WERI-Rb-1 (cell line): ENCODE measurements around the gene MTMR1.

Source experiments
- DNase-seq: peaks from one replicate; pipeline ENCODE4 v3.0.0-alpha.2; 2020
- H3K27ac ChIP-seq: fragments of 250-450 bp; sonication (Bioruptor Pico); 2 replicates; pipeline ENCODE4 v1.5.1; 2020; ENCODE audit warnings: mild to moderate bottlenecking, moderate library complexity
- H3K27me3 ChIP-seq: fragments of 250-450 bp; sonication (Bioruptor Pico); 2 replicates; pipeline ENCODE4 v1.5.1; 2021; ENCODE audit warnings: mild to moderate bottlenecking, low read depth, moderate library complexity; ENCODE audit not compliant: insufficient read depth, severe bottlenecking
- H3K36me3 ChIP-seq: fragments of 250-450 bp; sonication (Bioruptor Pico); 2 replicates; pipeline ENCODE4 v1.5.1; 2020; ENCODE audit warnings: mild to moderate bottlenecking, moderate library complexity
- H3K4me3 ChIP-seq: 2 replicates; pipeline ENCODE4 v1.5.1; 2011; ENCODE audit warnings: low read depth, mild to moderate bottlenecking, control low read depth, low read length
- H3K9me3 ChIP-seq: fragments of 250-450 bp; sonication (Bioruptor Pico); 2 replicates; pipeline ENCODE4 v1.5.1; 2021; ENCODE audit warnings: mild to moderate bottlenecking, moderate library complexity; ENCODE audit not compliant: severe bottlenecking
- CTCF ChIP-seq: IDR thresholded peaks from 2 replicates; pipeline ENCODE4 v1.5.1; 2011; ENCODE audit warnings: low read depth, mild to moderate bottlenecking, control low read depth, inconsistent platforms, low read length

The MTMR1 gene

GRCh38 chrX:150792949-150793527 lies 99.8 kb downstream of the MTMR1 start:
- no peak for TF ChIP-seq CTCF
- DNase-seq = no peak
- Histone ChIP-seq H3K27me3 (no peaks in the 10 kb centered on the region), H3K9me3 (no peaks in the 10 kb centered on the region), H3K27ac (no peak overlapping the region), H3K36me3 (no peaks in the 10 kb centered on the region), H3K4me3 (no peak overlapping the region)

GRCh38 chrX:150805736-150806135 lies 112.5 kb downstream of the MTMR1 start:
- Histone ChIP-seq H3K27me3 (no peaks in the 10 kb centered on the region), H3K27ac (no peak overlapping the region), H3K9me3 (no peaks in the 10 kb centered on the region), H3K4me3 (no peak overlapping the region), H3K36me3 (no peaks in the 10 kb centered on the region)
- DNase-seq = no peak
- no peak for TF ChIP-seq CTCF

- Histone ChIP-seq H3K27ac (no peak overlapping the region), H3K36me3 (no peaks in the 10 kb centered on the region), H3K27me3 (no peaks in the 10 kb centered on the region), H3K9me3 (no peaks in the 10 kb centered on the region), H3K4me3 (no peak overlapping the region)
- no peak for TF ChIP-seq CTCF
- DNase-seq = no peak
Measured at GRCh38 chrX:150806827-150807226, 113.6 kb downstream of the MTMR1 start.

- H3K27ac ChIP-seq = no peak overlapping the region
- TF ChIP-seq CTCF = no peak
- H3K27me3 ChIP-seq = no peaks in the 10 kb centered on the region
- no peak for DNase-seq
- no peaks in the 10 kb centered on the region for H3K9me3 ChIP-seq
- H3K4me3 ChIP-seq = no peak overlapping the region
- H3K36me3 ChIP-seq = no peaks in the 10 kb centered on the region
Measured at GRCh38 chrX:150813922-150814321, 120.7 kb downstream of the MTMR1 start.
